Activated effector memory CD4-positive, alpha-beta T cell treated with Interleukin-2 at 50 U/mL for 16 hours (primary cell): ENCODE results near the gene PTP4A2.
A peak's percentile ranks its signal among the peaks of the same experiment; 100 is the strongest.

Source experiments
- DNase-seq: peaks from one replicate; pipeline ENCODE4 v3.0.0-alpha.2; 2020

The PTP4A2 gene

DNA sequence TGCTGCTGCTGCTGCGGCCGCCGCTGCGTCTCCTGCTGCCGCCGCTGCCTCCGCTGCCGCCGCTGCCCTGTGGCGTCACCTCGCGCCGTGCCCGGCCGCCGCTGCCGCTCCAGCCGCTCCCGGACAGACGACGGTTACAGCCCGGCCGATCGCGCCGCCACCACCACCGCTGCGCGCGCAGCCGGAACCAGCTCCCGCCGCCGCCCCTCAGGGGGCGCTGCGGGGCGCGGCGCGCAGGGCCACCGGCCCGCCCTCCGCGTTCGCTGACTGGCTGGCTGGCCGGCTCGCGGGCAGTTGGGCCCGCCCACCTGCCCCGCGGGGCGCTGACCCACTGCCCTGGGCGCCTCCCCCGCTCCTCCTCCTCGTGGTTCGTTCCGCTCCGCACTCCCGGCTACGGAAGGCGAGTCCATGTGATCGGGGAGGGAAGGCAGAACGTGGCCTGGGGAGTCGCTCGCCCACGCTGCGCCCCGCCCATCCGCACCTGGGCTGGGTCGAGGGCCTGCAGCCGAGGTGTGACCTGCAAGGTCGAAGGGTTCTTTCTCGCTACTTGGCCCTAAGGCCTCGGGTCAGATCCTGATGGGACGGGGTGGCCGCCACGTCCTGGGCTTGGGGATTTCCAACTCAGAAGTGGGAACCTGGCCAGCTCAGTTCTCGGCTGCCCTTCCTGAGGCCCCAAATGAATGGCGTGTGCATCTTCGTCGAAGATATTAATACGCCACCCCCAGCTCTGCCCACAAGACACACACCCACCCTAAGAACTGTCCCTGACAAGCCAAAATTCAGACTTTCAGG, at the start of gene PTP4A2:
TSS of gene PTP4A2 (minus strand) at position 185 of the 792 bp plus-strand sequence. CDS start 19,303 bp downstream, outside the sequence.
- DNase-seq: peak; percentile 80

DNA sequence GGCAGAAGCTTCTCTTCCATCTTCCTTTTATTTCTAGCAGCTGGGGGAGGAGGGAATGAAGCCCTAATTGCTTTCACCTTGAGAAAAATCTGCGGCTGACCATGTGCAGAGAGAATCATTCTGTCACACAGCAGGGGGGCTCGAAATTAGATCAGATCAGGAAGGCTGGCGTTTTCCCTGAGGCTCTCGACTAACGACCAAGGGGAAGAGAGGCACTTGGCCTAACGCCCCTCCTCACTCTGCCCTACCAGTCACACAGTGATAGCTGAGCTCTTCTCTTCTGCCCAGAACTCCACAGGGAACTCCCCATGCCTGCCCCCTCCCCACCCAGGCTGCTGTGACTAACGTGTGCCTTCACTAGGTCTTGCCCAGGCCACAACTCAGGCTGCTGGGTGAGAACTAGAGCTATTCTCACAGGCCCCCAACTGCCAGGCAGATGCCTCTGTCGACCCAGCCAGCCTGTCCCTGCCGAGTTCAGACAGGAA, 49.0 kb upstream of the PTP4A2 start:
- no peak for DNase-seq

DNA sequence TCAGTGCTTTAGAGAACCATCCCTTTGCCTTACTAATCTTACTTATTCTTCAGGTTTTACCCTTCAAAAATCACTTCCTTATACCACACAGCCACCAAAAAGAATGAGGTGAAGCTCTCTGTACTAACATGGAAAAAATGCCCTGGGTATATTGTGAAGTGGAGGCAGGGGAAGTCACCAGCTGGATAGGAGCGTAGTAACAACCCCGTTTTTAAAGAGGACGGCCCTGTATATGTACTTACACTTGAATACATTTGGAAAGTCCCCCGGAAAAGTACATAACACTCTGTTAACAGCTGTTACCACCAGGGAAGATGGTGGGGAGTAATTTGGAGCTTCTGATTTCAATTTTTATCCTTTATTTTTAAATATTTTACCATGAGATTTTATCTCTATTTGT, 47.3 kb upstream of the PTP4A2 start:
- no peak for DNase-seq

DNA sequence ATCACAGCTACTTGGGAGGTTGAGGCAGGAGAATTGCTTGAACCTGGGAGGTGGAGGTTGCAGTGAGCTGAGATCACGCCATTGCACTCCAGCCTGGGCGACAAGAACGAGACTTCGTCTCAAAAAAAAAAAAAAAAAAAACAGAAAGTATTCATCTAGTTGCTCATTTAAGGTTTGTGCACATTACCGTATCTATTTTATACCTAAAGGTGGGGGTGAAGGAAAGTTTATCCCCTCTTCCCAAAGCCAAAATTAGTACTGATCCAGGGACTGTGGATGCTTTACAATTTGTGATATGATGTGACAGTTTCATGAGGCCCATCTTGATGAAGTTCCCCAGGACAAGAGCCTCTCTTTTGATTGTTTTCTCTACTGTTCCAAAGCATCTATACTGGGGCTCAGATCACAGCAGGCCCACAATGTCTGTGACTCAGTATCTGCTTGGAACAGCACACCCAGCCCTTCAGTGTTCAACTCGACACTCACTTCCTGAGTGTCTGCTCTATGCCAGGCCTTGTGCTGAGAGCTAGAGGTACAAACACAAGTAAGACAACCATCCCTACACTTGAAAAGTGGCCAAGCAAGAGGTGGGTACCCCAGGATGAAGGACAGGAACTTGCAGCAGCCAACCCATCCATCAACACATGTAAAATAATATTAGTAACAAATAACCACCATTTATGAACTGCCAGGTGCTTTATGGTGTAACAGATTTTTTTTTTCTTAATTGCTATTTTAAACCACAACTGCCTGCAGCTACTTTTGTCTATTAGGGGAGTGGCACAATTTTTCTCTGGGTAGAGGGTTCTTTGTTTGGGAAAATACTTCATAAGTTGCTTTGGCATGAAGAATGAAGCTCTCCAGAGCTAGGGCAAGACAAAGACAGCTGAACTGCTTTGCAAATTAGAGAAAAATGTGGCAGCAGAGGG, 46.5 kb upstream of the PTP4A2 start:
- DNase-seq: peak; percentile 32

DNA sequence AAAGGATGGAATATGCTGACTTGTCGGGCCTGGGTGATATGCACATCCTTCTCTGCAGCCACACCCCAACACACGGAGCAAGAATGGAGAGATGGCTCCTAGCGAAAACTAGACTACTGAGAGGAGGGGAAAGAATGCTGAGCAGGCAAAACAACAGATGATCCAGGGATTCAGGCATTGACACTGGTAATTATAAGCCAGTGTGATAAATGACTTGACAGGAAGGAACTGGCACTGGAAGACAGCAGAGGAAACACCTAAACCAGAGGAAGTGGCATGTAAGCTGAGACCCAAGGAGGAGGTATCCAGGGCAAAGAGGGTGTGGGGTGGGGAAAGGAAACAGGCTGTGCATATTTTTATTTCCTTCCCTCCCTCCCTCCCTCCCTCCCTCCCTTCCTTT, 43.8 kb upstream of the PTP4A2 start:
- DNase-seq: peak; percentile 37

DNA sequence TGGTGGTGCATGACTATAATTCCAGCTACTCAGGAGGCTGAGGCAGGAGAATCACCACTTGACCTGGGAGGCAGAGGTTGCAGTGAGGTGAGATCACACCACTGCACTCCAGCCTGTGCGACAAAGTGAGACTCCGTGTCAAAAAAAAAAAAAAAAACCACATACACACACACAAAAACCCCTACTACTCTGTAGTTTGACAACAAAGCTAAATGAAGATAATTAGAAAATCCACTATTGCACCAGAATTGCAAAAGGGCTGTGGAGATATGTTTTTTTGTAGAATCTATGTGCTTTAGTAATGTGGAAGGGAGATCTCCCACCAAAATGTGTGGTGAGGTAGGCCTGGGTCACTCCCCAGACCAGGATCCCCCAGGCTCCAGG, 43.3 kb upstream of the PTP4A2 start:
- DNase-seq: no peak

DNA sequence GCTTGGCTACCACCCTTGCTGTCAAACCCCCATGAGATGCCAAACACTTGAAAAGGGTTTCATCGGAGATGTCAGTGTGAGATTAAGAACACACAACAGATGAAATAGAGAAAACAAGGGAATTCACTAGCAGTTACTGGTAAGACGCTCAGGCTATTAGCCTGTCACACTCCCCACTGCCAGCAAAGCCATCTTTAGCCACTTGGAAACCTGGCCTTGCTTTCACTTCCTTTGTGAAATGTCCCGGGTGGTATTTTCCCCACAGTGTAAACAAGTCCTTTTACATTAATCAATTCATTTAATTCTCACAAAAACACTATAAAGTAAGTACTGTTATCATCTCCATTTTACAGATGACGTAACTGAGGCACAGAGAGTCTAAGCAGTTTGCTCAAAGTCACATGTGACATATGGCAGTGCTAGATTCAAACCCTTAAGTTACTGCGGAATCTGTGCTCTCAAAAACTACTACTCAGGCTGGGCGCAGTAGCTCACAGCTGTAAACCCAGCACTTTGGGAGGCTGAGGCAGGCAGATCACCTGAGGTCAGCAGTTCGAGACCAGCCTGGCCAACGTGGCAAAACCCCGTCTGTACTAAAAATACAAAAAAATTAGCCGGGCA, 42.8 kb upstream of the PTP4A2 start:
- DNase-seq: no peak

DNA sequence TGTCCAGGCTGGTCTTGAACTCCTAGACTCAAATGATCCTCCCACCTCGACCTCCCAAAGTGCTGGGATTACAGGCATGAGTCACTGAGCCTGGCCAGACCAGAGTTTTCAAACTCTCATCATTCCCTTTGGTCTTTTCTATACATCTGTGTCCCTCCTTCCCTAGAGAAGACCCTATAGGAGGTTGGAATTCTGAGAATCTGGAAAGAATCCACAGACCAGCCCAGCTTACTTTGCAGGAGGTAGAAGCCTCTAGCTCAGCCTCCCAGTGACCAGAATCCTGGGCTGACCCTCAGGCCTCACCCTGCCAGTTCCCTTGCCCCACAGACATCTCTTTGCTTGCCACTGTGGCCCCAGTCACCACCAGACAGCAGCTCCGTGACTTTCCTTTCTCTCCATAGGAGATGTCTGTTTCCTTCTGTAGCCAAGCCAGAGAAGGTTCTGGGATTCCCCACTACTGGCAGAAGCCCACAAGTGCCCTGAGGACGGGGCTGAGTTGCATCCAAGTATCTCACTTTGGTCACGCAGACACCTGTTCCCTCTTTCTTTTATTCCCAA, 40.8 kb upstream of the PTP4A2 start:
- DNase-seq: no peak

DNA sequence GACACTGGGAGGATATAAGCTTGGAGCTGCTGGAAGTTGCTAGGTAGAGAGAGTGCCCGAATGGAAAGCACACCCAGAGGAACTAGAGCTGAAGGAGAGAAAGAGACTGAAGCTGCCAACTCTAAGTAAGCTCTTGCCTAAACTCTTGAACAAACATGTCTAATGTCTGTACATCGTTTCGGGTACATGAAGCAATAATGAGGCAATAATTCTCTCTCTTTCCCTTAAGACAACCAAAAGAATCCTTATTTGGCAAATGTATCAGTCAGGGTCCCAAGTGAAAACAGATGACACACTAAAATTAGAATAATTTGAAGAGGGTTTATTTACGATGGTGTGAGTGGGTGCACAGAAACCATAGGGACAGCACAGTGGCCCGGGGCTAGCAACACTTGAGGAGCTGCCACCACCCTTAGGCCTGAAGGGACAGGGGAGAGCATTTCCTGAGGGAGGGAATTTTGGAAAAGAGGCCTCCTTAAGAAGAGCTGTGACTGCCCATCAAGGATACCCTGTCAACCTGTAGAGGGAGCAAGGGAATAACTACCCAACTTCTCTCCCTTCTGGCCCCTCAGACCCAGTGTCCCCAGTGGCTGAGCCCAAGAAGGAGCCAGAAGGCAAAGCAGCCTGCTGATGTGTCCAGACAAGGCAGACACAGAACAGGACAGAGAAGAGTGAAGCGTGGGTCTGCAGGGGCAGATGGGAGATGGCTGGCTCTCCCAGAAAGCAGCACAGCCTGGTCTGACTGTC, 39.4 kb upstream of the PTP4A2 start:
- no peak for DNase-seq

DNA sequence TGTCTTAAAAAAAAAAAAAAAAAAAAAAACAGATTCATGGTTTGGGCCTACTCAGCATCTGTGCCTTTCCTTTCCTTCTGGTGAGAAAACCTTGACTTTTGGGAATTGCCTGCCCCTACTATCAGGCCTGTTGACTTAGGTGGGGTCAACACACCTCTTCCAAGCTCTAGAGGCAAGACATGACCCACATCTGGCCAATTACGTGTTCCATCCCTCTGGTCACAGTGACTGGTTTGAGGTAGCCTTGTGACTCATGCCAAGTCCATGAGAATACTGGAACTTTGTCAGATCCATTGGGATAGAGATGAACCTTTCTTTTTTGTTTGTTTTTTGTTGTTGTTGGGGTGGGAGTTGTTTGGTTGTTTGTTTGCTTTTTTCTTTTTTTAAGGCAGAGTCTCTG, 38.2 kb upstream of the PTP4A2 start:
- DNase-seq: no peak

DNA sequence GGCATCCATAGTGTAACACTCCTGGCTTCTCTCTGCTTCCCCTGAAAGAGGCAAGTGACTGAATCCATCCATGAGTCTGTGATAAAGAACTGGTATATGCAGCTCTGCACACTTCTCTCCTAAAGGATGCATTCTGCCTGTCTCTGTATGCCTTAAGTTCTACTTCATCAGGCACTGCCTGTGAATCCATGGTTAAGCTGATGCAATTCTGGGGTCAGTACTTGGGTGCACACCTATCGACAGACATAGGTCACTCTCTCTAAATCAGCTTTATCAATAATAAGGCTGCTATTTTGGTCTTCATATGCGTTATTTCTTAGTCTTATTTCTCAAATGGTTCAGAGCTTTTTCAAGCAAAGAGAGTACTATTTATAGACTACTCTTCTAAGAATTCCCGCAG, 32.7 kb upstream of the PTP4A2 start:
- no peak for DNase-seq

DNA sequence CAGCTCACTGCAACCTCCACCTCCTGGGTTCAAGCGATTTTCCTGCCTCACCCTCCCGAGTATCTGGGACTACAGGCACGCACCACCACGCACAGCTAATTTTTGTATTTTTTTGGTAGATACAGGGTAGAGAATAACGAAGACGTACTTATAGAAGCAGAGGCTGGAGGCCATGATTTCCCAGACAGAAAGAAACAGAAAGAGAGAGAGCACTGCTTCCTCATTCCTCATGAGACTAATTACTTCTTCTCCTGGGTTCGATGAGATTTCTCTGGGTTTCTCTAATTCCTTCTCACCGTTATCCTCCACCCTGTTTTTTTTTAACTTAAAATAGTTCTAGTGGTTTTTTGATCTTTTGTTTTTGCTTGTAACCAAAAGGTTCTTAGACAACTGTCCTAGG, 23.4 kb upstream of the PTP4A2 start:
- DNase-seq: no peak

DNA sequence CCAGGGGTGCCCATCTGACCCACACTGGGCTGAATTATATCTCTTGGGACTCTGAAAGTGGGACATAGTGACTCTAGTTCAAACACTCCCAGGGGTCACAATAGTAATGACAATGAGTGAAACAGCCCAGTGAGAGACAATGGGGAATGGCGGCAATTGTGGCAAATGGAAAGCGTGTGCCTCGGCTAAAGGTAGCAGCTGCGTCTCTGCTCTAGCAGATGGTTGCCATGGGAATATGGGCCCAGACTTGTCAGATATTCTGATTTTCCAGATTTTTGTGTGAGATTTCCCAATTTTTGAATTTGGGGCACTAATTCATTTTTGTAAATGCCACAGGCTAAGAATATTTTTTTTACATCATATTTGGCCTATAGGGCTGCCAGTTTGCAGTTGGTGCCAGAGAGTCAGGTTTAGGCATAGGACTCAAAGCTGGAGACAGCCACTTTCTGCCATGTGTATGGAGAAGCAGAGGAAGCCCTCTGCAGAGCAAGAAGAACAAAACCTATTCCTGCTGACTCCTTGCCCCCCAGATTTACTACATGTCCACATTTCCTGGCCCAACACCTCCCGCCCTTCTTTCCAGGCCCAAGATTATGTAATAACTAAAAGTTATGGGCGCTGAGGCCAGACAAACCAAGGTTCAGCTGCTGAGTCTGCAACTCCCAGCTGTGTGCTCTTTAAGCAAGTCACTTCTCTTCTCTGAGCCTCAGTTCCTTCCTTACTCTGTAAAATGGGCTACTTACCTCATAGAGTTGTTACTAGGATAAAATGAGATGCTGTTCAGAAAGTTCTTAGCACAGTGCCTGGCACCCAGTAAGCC, 21.6 kb upstream of the PTP4A2 start:
- DNase-seq: no peak

DNA sequence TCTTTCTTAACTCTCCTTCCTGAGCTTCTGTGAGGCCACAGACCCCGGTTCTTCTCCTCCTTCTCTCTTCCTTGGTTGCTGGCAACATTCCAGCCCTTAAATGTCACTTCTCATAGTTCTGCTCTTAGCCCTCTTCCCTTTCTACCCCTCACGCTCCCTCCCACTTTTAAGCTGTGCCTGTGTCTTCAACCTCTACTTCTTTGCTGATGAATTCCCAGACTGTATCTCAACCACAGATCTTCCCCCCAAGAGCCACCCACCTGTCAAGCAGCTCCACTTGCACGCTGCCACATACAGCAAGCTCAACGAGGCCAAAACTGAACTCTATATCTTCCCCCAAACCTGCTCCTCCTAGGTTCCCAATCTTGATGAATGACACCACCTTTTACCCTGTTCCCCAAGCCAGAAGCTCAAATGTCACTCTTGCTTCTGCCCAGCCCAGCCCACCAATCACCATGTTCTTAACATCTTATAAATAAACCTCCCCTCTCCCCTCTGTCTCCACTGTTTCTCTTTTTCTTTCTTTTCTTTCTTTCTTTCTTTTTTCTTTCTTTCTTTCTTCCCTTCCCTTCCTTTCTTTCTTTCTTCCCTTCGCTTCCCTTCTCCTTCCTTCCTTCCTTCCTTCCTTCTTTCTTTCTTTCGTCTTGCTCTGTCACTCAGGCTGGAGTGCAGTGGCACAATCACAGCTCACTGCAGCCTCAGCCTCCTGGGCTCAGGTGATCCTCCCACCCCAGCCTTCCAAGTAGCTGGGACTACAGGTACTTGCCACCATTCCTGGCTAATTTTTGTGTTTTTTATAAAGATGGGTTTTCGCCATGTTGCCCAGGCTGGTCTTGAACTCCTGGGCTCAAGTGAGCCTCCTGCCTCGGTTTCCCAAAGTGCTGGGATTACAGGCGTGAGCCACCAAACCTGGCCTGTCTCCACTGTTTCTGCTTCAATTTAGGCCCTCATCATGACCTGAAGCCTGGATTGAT, 19.8 kb upstream of the PTP4A2 start:
- no peak for DNase-seq

DNA sequence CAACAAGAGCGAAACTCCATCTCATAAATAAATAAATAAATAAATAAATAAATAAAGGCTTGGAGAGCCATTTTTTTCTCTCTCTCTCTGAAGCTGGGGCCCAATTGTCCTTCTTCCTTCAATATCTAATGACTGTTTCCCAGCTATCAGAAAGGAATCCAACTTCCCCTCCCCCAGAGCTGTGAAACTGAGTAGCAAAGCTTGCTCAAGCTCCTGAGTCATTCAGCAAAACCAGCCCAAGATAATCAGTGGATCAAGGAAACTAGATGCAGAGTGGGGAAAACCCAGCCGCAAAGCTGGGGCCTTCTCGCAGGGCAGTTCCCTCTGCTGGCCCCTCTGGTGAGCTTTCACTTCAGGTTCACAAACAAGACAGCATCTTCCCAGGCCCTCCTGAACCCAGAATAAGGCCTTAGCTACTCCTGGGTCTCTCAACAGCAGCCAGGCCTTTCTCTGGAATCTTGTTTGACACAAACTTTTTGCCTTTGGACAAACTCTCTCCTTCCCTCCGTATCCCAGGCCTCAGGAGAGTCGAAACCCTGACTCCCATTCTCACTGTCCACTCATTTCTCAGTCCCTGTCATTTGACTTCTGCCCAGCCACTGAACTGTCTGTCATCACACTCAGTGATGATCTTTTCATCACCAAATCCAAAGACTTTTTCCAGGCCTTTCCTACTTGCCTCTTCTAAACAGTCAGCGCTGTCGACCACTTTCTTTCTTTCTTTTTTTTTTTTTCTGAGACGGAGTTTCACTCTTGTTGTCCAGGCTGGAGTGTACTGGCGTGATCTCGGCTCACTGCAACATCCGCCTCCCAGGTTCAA, 18.0 kb upstream of the PTP4A2 start:
- peak; percentile 61 for DNase-seq

DNA sequence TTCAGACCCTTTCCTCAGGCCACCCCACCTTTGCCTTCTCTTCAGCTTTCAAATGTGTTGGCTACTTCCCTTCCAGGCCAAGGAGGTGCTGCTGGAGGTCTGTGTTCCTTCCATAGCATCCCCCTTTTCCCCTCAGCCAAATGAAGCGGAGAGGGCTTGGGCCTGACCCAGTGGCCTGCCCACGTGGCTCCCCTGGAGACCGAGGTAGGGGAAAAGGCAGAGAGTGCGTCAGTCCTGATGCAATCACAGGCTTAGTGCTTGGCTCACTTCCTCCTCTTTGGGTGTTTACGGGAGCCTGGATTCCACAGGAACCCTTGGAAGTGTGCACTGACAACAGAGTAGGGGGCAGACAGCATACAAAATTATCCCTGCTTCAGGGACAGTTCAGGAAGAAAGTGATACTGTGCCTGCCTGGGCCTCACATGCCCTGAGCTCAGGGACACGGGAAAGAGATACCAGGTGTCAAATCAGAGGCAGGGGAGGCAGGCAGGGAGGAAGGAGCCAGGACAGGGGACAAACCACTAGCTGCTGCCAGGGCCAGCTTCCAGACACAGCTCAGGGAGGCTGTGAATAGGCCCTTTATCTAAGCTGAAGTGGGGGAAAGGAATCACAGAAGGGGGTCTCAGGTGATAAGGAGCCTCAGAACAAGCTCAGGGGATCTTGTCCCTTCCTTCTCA, 16.6 kb upstream of the PTP4A2 start:
- no peak for DNase-seq

DNA sequence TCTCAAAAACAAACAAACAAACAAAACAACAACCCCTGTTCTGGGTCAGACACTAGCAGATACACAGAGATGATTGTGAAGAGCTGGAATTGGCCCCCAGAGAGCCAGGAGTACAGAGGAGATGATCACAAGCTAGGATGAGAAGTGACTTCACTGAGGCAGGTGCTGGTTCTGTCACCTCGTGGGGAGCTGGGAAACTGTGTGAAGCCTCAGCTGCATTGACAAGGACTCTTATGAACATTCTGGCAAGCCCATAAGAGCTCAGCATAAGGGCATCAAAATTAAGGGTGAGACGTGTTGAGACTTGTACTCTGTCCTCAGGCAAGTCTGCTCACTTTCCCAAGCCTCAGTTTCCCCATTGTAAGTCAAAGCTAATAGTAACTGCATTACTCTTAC, 14.7 kb upstream of the PTP4A2 start:
- DNase-seq: no peak

DNA sequence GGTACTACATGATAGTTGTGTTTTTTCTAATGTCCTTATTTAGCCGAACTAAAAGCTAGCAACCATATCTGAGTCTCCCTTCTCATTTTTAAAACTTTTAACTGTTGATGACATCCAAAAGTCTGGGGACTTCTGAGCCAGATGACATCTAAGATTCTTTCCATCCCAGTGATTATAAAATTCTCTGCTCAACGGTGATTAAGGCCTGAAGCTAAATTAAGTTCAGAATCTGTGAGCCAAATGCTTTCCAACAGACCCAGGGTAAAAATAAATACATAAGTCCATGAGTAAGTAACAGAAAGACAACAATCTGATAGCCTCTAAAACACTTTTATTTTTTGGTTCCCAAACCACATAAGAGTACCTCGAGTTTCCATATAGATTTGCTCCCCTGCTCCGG, 13.1 kb upstream of the PTP4A2 start:
- DNase-seq: no peak

DNA sequence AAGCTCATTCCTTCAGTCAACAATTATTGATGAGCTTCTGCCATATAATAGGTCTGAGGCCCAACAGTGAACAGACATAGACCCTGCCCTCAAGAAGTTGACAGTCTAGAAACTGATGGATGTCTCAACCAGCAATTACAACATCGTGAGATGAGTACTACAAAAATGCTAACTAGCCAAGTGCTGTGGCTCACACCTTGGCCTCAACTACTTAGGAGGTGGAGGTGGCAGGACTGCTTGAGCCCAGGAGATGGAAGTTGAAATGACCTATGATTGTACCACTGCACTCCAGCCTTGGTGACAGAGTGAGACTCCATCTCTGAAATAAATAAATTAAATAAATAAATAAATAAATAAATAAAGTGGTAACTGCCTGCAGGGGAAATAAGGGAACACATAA, 11.7 kb upstream of the PTP4A2 start:
- no peak for DNase-seq
